OCI-LY7 (cell line): ENCODE data around the gene EPAS1. TPM values are rescaled to one million over a fixed set of nuclear protein-coding genes. Genes with fewer than 3 reads are reported as not detected.

ENCODE experiments used
- BruUV-seq: library from RNA; stranded (reverse); fragments of 400-500 nt; replicated peaks from 2 replicates; lab custom pipeline; 2021; lab: Mats Ljungman, UMichigan
- CTCF ChIA-PET: fragments of 300-600 bp; sonication (Branson Sonifier 250); formaldehyde crosslinking; loops from one replicate; lab custom pipeline; 2022; ENCODE audit warnings: antibody characterized with exemption; ENCODE audit not compliant: unreplicated experiment; lab: Charles Lee
- POLR2A ChIA-PET: fragments of 300-600 bp; sonication (Branson Sonifier 250); formaldehyde crosslinking; loops from one replicate; lab custom pipeline; 2022; ENCODE audit warnings: antibody characterized with exemption; lab: Charles Lee
- DNase-seq: peaks from one replicate; pipeline ENCODE4 v3.0.0-alpha.2; 2015; ENCODE audit warnings: low spot score
- H2AFZ ChIP-seq: fragments of 200-600 bp; sonication (generic), shearing (Covaris generic); 2 replicates; pipeline ENCODE4 v1.6.1; 2014; ENCODE audit warnings: mild to moderate bottlenecking, antibody characterized with exemption, low read length, moderate library complexity
- H3K27ac ChIP-seq: fragments of 200-600 bp; sonication (generic); 2 replicates; pipeline ENCODE4 v1.5.1; 2014; ENCODE audit warnings: mixed run types, low read depth, mild to moderate bottlenecking, moderate library complexity, low read length, inconsistent platforms; ENCODE audit not compliant: poor library complexity, severe bottlenecking
- H3K36me3 ChIP-seq: fragments of 200-600 bp; sonication (generic); 2 replicates; pipeline ENCODE4 v1.6.1; 2014; ENCODE audit warnings: mild to moderate bottlenecking, antibody characterized with exemption, low read length, moderate library complexity, mixed read lengths; ENCODE audit not compliant: insufficient read depth
- H3K4me1 ChIP-seq: fragments of 200-600 bp; sonication (generic); 2 replicates; pipeline ENCODE4 v1.5.1; 2014; ENCODE audit warnings: mild to moderate bottlenecking, low read length; ENCODE audit not compliant: insufficient read depth, poor library complexity, severe bottlenecking
- H3K4me2 ChIP-seq: fragments of 200-600 bp; sonication (generic); 2 replicates; pipeline ENCODE4 v1.6.1; 2014; ENCODE audit warnings: mild to moderate bottlenecking, low read length
- H3K4me3 ChIP-seq: fragments of 200-600 bp; sonication (generic); 2 replicates; pipeline ENCODE4 v1.5.1; 2014; ENCODE audit warnings: mild to moderate bottlenecking, low read depth, low read length; ENCODE audit not compliant: poor library complexity, severe bottlenecking
- H3K79me2 ChIP-seq: fragments of 200-600 bp; sonication (generic); 2 replicates; pipeline ENCODE4 v1.6.1; 2016; ENCODE audit warnings: low read depth, mild to moderate bottlenecking, low read length, moderate library complexity, mixed read lengths; ENCODE audit not compliant: insufficient read depth
- H3K9me2 ChIP-seq: fragments of 200-600 bp; sonication (generic); 2 replicates; pipeline ENCODE4 v1.6.1; 2016; ENCODE audit warnings: mild to moderate bottlenecking, low read length, mixed read lengths; ENCODE audit not compliant: insufficient read depth
- H3K9me3 ChIP-seq: fragments of 200-600 bp; sonication (generic); 2 replicates; pipeline ENCODE4 v1.6.1; 2014; ENCODE audit warnings: mild to moderate bottlenecking, mixed run types, low read length, mixed read lengths
- H4K20me1 ChIP-seq: fragments of 200-600 bp; sonication (generic); 2 replicates; pipeline ENCODE4 v1.6.1; 2014; ENCODE audit warnings: mild to moderate bottlenecking, antibody characterized with exemption, low read length, moderate library complexity, mixed read lengths; ENCODE audit not compliant: insufficient read depth
- CTCF ChIP-seq: fragments of 200-600 bp; sonication (generic); conservative IDR thresholded peaks from 2 replicates; pipeline ENCODE4 v1.5.1; 2014; ENCODE audit warnings: mild to moderate bottlenecking, antibody characterized with exemption, low read length, moderate library complexity, mixed read lengths
- EZH2phosphoT487 ChIP-seq: fragments of 200-600 bp; sonication (generic); IDR thresholded peaks from 2 replicates; pipeline ENCODE4 v1.6.1; 2018; ENCODE audit warnings: low read depth, borderline replicate concordance, mild to moderate bottlenecking, mixed run types, antibody characterized with exemption, low read length, moderate library complexity, mixed read lengths
- intact Hi-C: fragments of 100-400 bp; cut with micrococcal nuclease; formaldehyde crosslinking; loops from one replicate; pipeline ENCODE4 v1.10.0; 2022; ENCODE audit not compliant: unreplicated experiment
- total RNA-seq, 2 experiments: library from RNA; depleted of rRNA in 1 of 2; stranded (reverse); fragments of >200 nt in 1 of 2; shearing (Covaris generic) in 1 of 2; gene quantifications; 2 replicates each; pipeline ENCODE4 v1.2.3, GENCODE V29; 2014 to 2022

EPAS1 gene
- total RNA-seq, 2 experiments from 2014 or later = 0.74 TPM; not detected in 1

DNA sequence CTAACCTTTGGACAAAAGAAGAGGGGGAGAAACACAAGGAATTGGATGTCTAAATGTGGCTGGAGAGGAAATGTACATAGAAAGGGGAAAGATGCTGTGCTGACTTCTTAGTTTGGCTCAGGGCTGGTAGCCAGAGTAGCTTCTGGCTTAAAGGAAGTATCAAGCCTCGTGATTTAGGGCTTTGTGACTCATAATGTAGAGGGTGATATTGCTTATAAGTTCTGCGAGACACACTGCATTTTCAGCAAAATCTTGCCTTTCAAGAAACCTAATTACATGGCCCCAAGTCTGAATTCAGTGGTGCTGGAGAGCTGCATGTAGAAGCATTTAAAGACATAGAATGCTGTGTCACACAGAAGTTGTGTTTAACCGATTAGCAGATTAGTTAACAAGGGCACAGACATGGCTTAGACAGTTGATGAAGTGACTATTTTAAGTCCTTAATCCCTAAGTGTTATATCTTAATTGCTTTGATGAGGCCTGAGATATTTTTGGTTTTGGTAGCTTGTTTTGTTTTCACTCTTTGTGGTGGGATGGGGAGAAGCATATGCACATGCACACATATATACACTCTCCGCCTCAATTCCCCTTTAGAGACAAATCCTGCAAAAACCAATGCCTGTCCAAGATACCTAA, 66.4 kb downstream of the EPAS1 start:
- no peak for DNase-seq
- Histone ChIP-seq H2AFZ (no peak overlapping the region), H3K4me1 (no peaks in the 10 kb centered on the region), H3K4me2 (no peak overlapping the region), H3K4me3 (no peak overlapping the region), H4K20me1 (no peaks in the 10 kb centered on the region), H3K9me2 (no peaks in the 10 kb centered on the region), H3K9me3 (no peaks in the 10 kb centered on the region), H3K27ac (no peak overlapping the region), H3K36me3 (no peaks in the 10 kb centered on the region), H3K79me2 (no peaks in the 10 kb centered on the region)
- BruUV-seq = no TSS peak
- TF ChIP-seq EZH2phosphoT487 (no peak), CTCF (no peak)
- intact Hi-C loops = loop anchor here (2.0 to 10.0 kb wide), 4 partner anchors 169 to 719 kb away; no protein-coding TSS in a partner anchor
- CTCF ChIA-PET = no interaction called here
- POLR2A ChIA-PET = interaction anchor here (0.6 kb wide), 1 partner anchor 21 kb away, joined by 3 read pairs; no protein-coding TSS in a partner anchor

DNA sequence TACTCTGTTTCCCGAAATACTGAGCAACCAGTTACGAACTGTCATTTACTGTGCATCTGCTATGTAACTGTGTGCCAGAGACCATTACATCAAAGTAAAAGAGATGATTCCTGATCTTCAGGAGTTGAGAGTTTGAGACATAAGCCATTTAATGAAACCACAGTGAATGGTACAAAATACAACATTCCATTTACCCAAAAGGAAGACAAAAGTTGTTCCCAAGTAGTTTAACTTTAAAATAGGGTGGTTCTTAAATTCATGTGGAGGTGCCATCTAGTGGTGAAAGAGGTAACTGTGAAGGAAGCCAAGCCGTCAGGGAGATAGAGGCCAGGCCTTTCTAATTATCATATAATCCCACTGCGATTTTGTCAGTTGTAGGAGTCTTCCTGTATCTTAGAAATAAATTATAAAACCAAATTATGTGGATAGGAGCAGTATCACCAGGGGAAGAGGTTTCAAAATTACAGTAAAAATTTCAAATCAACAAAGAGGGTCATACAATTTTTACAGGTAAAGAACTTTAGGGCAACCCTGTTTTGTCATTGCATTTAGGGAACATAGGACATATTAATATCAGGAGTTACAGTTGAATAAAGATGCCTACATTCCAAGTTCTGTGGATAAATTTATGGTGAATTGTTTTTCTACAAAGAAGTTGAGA, 67.7 kb downstream of the EPAS1 start:
- H3K9me2 ChIP-seq = no peaks in the 10 kb centered on the region
- CTCF ChIA-PET = no interaction called here
- H3K4me1 ChIP-seq = no peaks in the 10 kb centered on the region
- no peaks in the 10 kb centered on the region for H3K79me2 ChIP-seq
- H4K20me1 ChIP-seq = no peaks in the 10 kb centered on the region
- BruUV-seq = no TSS peak
- no peak overlapping the region for H3K27ac ChIP-seq
- peak; percentile 56 for DNase-seq
- no peaks in the 10 kb centered on the region for H3K36me3 ChIP-seq
- no peak overlapping the region for H3K4me3 ChIP-seq
- H2AFZ ChIP-seq = no peak overlapping the region
- intact Hi-C loops = loop anchor here (2.0 to 10.0 kb wide), 5 partner anchors 170 to 720 kb away; no protein-coding TSS in a partner anchor
- no peaks in the 10 kb centered on the region for H3K9me3 ChIP-seq
- POLR2A ChIA-PET = no interaction called here
- no peak overlapping the region for H3K4me2 ChIP-seq
- TF ChIP-seq CTCF (peak; percentile 98), EZH2phosphoT487 (no peak)
